HG02938 (cell line): ENCODE results near the gene OGA.

ENCODE experiments used
- ATAC-seq: cut with Tn5 transposase; IDR thresholded peaks from one replicate; pipeline ENCODE4 v1.9.1; 2021; ENCODE audit warnings: mild to moderate bottlenecking, moderate library complexity; ENCODE audit not compliant: unreplicated experiment

The OGA gene

DNA sequence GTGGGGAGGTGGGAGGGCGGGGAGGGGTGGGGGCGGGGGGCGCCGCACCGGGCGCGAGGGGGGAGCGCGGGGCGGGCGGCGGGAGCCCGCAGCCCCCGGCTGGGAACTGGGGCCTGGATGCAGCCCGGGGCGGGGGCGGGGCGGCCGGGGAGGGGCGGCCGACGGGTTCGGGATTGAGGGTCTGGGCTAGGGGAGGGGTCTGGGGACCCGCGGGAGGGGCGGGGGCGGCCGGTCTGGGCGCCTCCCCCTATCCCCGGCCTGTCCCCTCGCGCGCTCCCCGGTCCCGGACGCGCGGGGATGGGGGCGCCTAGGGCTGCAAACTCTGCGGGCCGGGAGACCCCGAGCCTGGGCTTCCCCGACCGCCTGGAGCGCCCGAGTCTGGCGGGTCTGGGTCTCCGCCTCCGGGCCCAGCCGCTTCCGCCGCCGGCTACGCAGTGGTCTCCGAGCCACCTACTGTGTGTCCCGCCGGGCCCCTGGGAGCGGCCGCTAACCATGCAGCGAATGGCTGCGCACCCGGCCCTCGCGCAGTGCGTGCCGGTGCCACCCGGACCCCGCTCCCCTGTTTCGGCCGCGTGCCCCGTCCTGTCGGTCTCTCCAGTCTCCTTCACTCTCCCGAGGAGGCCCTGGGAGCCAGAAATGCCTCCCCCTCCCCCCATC, 42.0 kb downstream of the OGA start:
- no peak for ATAC-seq

DNA sequence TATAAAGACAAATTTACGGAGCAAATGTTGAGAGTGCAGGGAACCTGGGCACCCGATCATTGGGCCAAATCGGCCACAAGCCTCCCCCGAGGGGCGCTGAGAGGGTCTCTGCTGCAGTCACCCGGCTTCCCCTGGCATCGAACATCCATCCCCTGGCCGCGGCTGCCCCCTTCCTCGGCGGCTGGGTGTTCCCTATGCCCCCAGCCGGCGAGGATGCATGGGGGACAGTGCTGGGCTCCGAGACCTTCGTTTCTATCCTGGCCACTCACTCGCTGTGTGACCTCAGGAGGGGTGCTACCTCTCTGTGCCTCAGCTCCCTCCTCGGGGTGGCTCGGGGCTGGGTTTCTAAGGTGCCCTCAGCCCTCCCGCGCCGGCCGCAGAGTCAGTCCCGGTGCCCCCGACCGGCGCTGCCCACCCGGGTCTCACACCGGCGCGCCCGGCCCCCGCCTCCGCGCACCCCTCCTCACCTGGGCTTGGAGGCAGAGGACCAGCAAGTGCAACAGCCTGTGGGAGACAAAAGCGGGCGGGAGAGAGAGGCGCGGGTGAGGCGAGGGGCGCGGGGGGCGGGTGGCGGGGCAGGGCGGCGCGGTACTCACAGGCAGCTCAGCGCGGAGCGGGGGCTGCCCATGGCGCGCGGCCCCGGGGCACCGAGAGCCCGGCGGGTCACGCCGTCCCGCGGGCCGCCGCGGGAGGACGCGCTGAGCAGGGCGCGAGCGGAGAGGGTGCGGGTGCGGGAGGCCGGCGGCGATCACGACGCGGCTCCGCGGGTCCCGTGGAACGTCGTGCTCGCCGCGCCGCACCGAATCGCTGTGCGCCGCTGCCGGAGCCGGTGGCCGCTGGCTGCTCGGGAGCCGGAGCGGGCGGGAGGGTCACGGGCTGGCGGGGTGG, 42.7 kb downstream of the OGA start, which contains the start of gene FGF8:
Gene FGF8, minus strand, starts transcription at position 842 of the 888 bp plus-strand sequence. Its CDS starts 214 bp downstream, at position 628.
- ATAC-seq: no peak

- no peak for ATAC-seq
These were observed 43.5 kb downstream of the OGA start for GRCh38 chr10:101774589-101775272.

DNA sequence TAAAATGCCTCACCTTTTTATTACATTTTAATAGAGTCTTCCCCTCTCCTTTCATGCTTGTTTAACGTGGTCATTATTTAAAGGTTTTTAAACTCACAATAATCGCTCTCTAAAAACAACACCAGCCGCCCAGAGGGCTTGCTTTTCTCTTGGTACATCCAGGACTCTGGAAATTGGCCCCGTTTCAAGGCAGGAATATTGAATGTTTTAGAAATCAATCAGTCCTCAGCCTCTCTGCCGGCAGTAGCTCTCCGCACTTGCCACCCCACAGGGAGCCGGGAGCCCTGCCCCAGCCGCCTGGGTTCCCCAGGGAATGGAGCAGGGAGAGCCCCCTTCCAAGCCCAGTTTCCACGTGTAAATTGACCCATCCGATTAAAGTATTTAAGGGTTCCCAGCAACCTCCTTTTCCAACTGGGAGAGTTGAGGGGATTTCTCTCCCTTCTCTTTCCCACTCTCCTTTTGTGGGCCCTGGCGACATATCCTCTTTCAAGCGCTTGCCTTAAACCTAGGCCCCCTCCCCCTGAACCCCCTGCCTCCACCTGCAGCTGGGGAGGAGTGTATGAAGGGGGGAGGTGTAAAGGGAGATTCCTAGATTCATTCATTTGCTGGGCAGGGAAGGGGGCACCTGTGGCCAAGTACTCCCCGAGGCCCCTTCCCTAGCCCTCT, 44.2 kb downstream of the OGA start:
- no peak for ATAC-seq

DNA sequence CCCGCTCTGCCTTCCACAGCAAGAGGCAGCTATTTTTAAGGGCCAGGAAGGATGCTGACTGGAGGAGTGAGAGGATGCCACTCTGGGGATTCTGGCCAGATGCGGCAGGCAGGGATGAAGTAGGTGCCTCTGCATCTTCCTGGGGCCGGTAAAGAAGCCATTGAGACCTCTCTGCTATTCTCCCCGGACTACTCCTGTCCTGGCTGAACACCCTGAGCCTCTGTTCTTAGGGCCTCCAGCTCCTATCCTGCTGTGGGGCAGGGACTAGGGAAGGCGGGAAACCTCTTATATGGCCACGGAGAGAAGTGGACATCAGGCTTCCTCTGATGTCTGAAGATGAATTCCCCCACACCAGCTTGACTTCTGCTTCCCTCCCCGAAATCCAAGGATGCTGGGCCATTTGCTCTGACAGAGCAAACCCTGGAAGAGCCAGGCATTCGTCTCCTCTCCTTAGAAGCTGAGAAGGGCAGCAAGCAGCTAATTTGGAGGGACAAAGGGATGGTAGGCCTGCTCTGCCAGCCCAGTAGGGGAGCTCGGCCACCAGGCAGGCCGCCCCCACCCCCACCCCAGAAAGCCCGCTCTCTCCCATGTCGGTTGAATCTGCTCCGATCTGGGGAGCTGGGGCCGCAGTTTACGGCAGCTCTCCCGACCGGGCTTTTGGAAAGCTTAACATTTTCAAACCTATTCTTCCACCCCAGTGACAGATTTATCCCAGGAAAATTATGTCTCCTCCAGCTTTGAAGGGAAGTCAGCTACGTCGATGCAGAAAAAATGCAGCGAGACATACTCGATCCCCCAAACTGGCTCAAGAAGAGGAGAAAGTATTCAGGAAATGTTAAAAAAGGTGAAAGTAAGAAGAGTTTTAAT, 45.1 kb downstream of the OGA start:
- no peak for ATAC-seq

DNA sequence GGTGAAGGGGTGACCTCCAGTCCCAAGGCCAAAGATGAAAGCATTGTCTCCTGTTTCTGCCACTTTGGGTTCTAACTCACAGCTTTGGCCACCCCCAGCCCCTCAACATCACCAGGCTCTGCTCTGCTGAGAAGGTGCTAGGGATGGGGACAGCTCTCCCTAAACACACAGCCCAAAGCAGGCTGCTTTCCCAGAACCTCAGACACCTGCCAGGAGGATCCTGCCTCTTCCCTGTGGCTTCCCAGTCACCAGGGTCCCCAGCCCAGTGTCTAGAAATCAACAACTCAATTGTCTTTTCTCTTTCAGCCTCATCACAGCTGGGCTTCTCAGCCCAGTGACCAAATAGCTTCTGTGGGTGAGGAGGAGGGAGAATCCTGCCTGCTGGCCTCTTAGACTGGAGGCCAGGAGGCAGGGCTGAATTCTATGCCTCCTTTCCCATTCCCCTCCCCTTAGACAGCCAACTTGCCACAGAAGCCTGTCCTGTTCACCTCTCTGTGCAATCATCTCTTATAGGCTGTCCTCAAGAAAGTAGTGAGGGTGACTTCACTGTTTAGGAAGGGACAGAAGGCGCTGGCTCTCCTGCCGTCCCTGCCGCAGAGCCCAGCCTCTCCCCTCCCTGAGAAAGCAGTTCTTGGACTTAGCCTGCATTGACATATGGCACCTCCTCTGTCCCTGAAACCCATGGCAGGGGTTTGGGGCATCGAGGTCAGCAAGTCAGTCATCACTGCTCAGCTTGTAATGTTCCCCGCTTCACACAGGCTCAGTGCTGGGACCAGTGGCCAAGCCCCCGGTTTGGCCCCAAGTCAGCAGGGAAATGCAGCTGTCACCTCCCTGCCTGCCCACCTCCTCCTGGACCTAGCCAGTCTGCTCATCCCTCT, 46.0 kb downstream of the OGA start:
- no peak for ATAC-seq

DNA sequence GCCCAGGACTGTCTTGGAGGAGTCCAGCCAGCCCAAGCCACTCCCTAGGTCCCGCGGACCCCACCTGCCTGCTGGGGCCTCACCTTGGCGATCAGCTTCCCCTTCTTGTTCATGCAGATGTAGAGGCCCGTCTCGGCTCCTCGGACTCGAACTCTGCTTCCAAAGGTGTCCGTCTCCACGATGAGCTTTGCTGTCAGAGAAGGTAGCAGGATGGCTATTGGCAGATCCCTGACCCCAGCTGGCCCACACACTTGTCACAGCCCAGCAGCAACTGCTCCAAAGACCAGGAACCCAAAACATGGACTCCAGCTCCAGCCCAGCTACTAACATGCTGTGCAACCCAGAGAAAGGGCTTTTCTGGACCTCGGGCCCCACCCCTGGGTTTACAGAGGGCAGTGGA, 46.9 kb downstream of the OGA start:
- no peak for ATAC-seq

GRCh38 chr10:101770331-101771215, 47.7 kb downstream of the OGA start:
- ATAC-seq: no peak

GRCh38 chr10:101769541-101770180, 48.6 kb downstream of the OGA start:
- no peak for ATAC-seq

DNA sequence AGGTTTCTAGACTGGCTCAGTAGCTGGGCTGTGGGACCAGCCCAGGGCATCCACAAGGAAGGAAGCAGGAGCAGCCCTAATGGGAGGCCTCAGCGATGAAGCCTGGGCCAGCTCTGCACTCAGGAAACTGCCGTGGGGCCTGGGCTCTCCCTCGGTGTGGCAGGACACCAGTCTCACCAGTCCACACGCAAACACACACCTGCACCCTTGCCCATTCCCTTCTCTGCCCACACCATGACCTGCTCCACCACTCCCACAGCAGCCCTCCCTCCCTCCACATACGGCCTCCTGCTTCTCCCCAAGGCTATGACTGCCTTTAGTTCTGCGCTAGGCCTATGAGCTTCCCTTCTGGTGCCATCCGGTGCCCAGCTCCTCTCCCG, 49.5 kb downstream of the OGA start:
- no peak for ATAC-seq

- no peak for ATAC-seq
These were observed 50.1 kb downstream of the OGA start for GRCh38 chr10:101767966-101768790.

DNA sequence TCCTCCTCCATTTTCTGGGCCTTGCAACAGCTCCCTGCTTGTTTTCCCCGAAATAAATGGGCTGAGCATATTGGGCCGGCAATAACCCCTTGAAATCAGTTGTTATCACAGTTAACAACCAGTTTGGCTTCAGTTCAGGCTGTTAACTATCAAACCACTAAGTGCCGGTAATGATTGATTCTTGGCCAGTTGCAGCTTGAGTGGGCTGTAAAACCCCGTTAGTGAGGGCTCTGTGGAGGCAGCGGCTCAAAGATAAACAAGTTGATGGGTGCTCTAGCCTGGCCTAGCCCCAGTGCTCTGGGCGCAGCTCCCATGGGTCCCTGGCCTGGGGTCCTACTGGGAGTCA, 50.7 kb downstream of the OGA start:
- no peak for ATAC-seq

DNA sequence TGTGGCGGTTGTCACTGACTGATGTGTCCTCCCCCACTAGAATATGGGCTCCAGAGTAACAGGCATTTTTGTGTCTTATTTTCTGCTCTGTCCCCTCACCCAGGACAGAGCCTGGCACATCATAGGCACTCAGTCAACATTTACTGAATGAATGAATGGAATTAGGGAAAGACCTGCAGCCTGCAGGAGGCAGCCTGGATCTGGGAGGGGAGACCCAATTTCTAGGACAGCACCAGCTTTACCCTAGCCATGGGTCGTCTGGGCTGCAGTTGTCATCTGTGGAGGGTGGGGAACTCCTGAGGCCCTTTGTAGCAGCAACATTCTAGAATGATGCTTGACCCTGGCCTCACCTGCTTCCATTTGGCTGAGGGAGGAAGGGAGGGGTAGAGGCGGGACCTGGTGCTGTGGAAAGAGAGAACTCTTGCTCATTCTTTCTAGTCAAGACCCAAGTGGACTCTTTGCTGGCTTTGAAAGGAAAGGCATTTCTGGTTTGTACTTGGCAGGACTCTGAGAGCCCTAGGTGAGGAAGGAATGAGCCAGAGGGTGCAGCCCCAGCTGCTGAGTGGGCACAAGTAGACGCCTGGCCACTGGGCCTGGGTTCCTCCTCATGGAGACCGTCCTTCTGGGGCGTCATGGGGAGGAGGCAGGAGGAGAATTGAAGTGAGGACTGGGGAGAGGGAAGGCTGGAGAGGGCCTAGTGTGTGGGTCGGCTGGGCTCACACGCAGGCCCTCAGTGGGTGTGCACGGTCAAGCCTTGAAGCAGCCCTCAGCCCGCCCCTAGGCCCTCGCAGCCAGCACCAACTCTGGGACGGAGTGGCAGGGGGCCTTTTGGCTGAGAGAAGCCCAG, 51.3 kb downstream of the OGA start:
- ATAC-seq: no peak

GRCh38 chr10:101766306-101766705, 51.9 kb downstream of the OGA start:
- no peak for ATAC-seq

GRCh38 chr10:101763141-101763846, 55.0 kb downstream of the OGA start:
- no peak for ATAC-seq
